ENCODE measurements around the gene EPHB3. TPM values are rescaled to one million over a fixed set of nuclear protein-coding genes. Genes with fewer than 3 reads are reported as not detected.

EPHB3 gene
- total and polyA plus RNA-seq, 8 donors, result 2.9 to 33.3 (median 22.7) TPM

DNA sequence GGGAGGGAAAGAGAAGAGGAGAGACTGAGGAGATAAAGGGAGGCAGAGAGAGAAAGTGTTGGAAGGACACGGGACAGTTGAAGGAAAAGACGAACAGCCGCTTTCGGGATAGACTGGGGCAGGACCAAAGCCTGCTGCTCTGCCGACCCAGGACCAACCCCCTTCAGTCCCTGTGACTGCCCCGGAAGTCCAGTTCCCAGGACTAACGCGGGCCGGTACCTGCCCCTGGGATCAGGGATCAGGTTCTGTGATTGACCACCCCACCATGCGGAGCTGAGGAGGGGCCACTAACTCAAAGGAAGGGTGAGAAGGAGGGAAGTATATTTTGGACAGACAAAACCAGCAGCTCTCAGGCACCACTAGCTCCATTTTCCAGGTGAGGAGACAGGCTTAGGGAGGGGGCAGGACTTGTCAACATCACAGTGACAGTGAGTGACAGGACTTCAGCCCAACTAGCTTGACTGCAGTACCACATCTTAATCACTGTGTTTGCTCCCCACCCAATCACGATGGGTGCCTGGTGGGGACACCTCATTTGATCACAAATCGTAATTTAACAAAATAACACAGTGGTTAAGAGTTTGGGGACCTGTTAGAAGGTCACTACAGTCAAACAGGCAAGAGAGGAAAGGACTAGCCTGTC, 9.8 kb upstream of the EPHB3 start:
- intact Hi-C loops (cut with DNase I; ENCODE audit: low total_unique reads), result no loop called here
- TF ChIP-seq, protein P1, sequence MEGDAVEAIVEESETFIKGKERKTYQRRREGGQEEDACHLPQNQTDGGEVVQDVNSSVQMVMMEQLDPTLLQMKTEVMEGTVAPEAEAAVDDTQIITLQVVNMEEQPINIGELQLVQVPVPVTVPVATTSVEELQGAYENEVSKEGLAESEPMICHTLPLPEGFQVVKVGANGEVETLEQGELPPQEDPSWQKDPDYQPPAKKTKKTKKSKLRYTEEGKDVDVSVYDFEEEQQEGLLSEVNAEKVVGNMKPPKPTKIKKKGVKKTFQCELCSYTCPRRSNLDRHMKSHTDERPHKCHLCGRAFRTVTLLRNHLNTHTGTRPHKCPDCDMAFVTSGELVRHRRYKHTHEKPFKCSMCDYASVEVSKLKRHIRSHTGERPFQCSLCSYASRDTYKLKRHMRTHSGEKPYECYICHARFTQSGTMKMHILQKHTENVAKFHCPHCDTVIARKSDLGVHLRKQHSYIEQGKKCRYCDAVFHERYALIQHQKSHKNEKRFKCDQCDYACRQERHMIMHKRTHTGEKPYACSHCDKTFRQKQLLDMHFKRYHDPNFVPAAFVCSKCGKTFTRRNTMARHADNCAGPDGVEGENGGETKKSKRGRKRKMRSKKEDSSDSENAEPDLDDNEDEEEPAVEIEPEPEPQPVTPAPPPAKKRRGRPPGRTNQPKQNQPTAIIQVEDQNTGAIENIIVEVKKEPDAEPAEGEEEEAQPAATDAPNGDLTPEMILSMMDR (IDR thresholded peaks at IDR 0.05), result no peak
- no peak for TF ChIP-seq POLR2AphosphoS5 (IDR thresholded peaks at IDR 0.05)
- no peak for TF ChIP-seq POLR2A (IDR thresholded peaks at IDR 0.05)
- TF ChIP-seq EP300 (IDR thresholded peaks at IDR 0.05), result no peak
- Histone ChIP-seq H3K4me1 (peaks cover 8 to 20% (median 10%) of the 10 kb centered on the region in 4 donors), H3K27ac (no peak overlapping the region), H3K9me3 (no peaks in the 10 kb centered on the region), H3K27me3 (peaks cover 0 to 11% (median 0%) of the 10 kb centered on the region in 3 donors), H3K4me3 (no peak overlapping the region), H3K36me3 (no peaks in the 10 kb centered on the region)
- 85 to 93% (median 90%) methylated on average over 12 of the region's 12 CpGs for WGBS, 5 donors
- DNase-seq, result no peak

DNA sequence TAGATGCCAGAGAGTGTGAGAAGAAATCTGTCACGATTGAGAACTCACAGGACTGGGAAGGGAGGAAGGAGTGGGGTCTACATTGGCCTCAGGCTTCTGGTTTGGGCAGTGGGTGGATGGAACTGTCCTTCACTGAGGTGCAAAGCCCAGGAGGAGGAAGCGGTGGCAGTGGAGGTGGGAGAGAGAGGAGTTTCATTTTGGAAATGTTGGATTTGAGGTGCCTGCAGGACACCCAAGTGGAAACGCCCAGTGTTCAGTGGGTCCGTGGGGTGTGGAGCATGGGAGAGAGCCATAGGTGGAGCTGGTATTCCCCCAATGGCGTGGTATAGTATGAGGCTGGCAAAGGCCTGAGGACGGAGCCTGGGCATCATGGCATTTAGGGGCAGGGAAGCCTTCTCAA, 9.3 kb upstream of the EPHB3 start:
- H3K4me3 ChIP-seq, result no peak overlapping the region
- TF ChIP-seq, protein P1 (IDR thresholded peaks at IDR 0.05), result no peak
- no peak for DNase-seq

DNA sequence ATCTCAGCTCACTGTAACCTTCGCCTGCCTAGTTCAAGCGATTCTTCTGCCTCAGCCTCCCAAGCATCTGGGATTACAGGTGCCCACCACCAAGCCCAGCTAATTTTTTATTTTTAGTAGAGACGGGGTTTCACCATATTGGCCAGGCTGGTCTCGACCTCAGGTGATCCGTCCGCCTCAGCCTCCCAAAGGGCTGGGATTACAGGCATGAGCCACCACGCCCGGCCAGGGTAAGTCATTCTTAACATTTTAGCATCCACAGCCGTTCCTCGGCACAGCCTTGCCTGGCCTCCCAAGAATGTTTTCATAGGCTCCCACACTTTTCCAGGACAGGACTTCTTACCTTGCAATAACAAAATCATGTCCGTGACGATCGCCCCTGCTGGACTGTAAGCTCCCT, 8.7 kb upstream of the EPHB3 start:
- Histone ChIP-seq H3K4me1 (peaks cover 11 to 27% (median 21%) of the 10 kb centered on the region in 4 donors), H3K4me3 (no peak overlapping the region), H3K36me3 (no peaks in the 10 kb centered on the region), H3K27me3 (peaks cover 0 to 16% (median 0%) of the 10 kb centered on the region in 3 donors), H3K9me3 (no peaks in the 10 kb centered on the region), H3K27ac (no peak overlapping the region)
- intact Hi-C loops (cut with DNase I; ENCODE audit: low total_unique reads), result no loop called here
- 94 to 97% (median 95%) methylated on average over 11 to 13 of the region's 13 CpGs for WGBS, 5 donors
- TF ChIP-seq, protein P1 (IDR thresholded peaks at IDR 0.05), result no peak
- TF ChIP-seq POLR2AphosphoS5 (IDR thresholded peaks at IDR 0.05) (no peak), EP300 (IDR thresholded peaks at IDR 0.05) (no peak), POLR2A (IDR thresholded peaks at IDR 0.05) (no peak)
- no peak for DNase-seq

More for the DNA sequence above, 9.3 kb upstream of the EPHB3 start:
- Histone ChIP-seq H3K27ac (no peak overlapping the region), H3K9me3 (no peaks in the 10 kb centered on the region), H3K4me1 (peaks cover 11 to 25% (median 15%) of the 10 kb centered on the region in 4 donors), H3K27me3 (peaks cover 0 to 15% (median 0%) of the 10 kb centered on the region in 3 donors), H3K36me3 (no peaks in the 10 kb centered on the region)
- WGBS, 5 donors, result 85 to 96% (median 92%) methylated on average over 6 of the region's 6 CpGs
- intact Hi-C loops (cut with DNase I; ENCODE audit: low total_unique reads), result no loop called here

DNA sequence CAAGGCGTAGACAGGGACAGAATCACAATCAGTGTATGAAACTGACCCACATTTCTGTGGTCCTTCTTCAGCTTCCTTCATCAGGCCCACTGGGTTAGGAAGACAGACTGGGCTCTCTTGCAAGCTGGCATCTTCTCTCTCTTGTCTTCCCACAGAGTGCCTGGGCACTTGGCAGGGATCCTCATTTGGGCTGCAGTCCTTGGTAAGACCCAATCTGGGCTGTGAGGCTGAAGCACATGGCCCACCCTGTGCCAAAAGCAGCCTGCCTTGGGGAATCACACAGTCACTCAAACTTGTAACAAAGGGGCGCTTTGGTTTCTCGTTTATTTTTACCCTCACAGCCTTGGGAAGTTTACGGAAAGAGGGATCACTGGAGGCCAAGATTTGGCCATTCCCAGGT, 8.2 kb upstream of the EPHB3 start:
- WGBS, 5 donors, result 69 to 82% (median 79%) methylated on average over 4 of the region's 4 CpGs
- no peak overlapping the region for H3K4me3 ChIP-seq
- H3K27me3 ChIP-seq, result peaks cover 0 to 19% (median 0%) of the 10 kb centered on the region in 3 donors
- H3K27ac ChIP-seq, result no peak overlapping the region
- no peaks in the 10 kb centered on the region for H3K36me3 ChIP-seq
- TF ChIP-seq POLR2A (IDR thresholded peaks at IDR 0.05) (no peak), POLR2AphosphoS5 (IDR thresholded peaks at IDR 0.05) (no peak), EP300 (IDR thresholded peaks at IDR 0.05) (no peak)
- TF ChIP-seq, protein P1 (IDR thresholded peaks at IDR 0.05), result no peak
- intact Hi-C loops (cut with DNase I; ENCODE audit: low total_unique reads), result no loop called here
- DNase-seq, result no peak
- H3K9me3 ChIP-seq, result no peaks in the 10 kb centered on the region
- peaks cover 11 to 32% (median 26%) of the 10 kb centered on the region in 4 donors for H3K4me1 ChIP-seq
